GM18951 (cell line): ENCODE data around the gene TRIM44.

Experiments
- POLR2A ChIP-seq: IDR thresholded peaks from 4 replicates; pipeline ENCODE4 v1.6.1; 2011; ENCODE audit warnings: mild to moderate bottlenecking; ENCODE audit not compliant: insufficient read length, insufficient read depth; ENCODE audit errors: extremely low read depth
- in situ Hi-C: fragments of 300-500 bp; cut with MboI; formaldehyde crosslinking; loops from one replicate; pipeline ENCODE4 v1.12.0; 2022; ENCODE audit warnings: low sequenced_read_pairs, mixed read lengths, inconsistent platforms; ENCODE audit not compliant: unreplicated experiment

Gene TRIM44

DNA sequence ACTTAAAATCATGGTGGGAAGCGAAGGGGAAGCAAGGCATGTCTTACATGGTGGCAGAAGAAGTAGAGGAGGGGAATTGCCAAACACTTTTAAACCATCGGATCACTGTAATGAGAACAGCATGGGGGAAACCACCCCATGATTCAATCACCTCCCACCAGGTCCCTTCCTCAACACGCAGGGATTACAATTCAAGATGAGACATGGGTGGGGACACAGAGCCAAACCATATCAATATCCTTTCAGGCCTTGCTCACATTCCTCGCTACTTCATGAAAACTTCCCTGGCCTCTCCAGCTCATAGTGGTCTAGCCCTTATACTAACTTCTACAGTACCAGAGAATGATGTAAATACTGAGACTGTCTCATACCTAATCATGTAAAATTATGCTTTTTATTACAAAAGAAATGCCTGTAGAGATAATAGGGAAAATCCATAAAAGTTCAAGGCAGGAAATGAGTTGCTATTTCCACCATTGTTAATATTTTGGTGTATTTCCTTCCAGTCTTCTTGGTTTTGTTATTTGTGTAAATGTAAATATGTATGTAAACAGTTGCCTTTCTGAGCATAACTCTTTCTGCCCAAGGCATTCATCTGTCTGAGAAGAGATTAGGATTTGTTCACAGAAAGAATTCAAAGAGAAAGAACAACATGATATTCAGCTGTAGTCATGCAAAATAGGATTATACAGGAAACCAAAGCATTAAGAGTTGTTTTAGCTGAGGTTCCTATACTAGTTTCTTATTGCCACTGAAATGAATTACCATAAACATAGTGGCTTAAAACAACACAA, 177.0 kb downstream of the TRIM44 start:
- TF ChIP-seq POLR2A = no peak
- in situ Hi-C loops = no loop called here

- in situ Hi-C loops = no loop called here
- no peak for TF ChIP-seq POLR2A
These were observed 179.2 kb downstream of the TRIM44 start for GRCh38 chr11:35841733-35842132.

- in situ Hi-C loops = no loop called here
These were observed 180.4 kb downstream of the TRIM44 start for GRCh38 chr11:35842958-35843357.

GRCh38 chr11:35844579-35844978, 182.0 kb downstream of the TRIM44 start:
- no peak for TF ChIP-seq POLR2A
- in situ Hi-C loops = no loop called here

More at GRCh38 chr11:35842958-35843357, 180.4 kb downstream of the TRIM44 start:
- TF ChIP-seq POLR2A = no peak

DNA sequence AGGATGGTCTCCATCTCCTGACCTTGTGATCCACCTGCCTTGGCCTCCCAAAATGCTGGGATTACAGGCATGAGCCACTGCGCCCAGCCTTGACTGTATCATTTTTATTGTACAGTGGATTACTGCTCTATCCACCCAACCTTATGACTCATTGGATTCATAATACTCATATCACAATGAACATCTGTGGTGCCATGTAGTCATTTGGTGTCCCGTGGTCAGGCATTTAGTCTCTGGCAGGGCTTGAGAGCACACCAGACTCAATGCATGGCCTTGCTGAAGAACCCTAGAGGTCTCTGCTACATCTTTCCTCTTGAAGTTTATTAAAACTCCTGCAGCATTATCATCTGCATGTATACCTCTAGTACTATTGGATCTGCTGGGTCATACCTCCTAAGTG, 183.3 kb downstream of the TRIM44 start:
- no peak for TF ChIP-seq POLR2A
- in situ Hi-C loops = no loop called here

- in situ Hi-C loops = no loop called here
- TF ChIP-seq POLR2A = no peak
These were observed 184.3 kb downstream of the TRIM44 start for GRCh38 chr11:35846874-35847273.

DNA sequence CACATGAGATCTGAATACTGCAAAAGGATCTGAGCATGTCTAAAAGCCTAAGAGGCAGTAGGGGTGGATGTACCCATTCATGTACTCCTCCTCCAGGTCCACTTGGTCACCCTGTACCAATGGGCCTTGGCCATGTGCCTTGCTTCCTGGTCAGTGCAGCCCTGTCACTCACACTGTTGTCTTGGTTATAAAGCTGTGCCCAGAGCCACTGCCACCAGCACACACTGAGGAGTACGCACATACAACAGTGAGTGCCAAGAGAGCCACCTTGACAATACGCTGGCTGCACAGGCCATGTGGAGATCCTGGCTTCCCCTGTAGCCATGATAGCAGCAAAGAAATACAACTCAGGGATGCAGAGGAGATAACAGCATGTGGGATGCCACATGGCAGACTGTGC, 184.9 kb downstream of the TRIM44 start:
- in situ Hi-C loops = no loop called here
- no peak for TF ChIP-seq POLR2A

DNA sequence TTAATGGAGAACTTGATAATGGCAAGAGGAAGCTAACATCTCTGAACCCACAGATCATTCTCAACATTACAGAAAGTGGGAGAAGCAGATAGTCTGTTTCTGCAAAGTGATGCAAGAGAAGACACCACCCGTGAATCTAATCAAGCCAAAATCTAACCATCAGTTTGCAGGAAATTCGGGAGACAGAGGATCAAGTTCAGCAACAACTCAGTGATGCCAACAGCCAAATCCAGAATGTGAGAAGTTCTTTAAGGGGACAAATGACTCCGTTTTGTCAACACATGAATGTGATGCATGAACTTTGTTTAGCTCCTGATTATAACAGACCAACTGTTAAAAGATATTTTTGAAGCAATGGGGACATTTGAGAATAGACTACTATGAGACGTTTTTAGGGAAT, 186.0 kb downstream of the TRIM44 start:
- in situ Hi-C loops = no loop called here
- TF ChIP-seq POLR2A = no peak

DNA sequence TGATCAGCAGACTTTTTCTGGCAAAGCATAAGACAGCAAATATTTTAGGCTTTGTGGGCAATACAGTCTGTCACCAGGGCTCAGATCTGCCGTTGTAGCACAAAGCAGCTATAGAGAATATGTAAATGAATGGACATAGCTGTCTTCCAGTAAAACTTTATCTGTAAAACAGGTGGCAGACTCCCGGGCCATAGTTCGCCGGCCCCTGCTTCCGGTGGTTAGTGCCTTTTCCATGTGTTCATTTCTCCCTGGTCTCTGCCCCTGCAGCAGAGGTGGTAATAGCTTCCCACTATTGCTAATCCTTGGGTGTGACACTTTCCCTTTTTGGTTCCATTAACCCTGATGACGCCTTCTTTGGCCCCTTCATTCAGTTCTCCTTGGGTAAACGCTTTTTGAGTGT, 187.6 kb downstream of the TRIM44 start:
- TF ChIP-seq POLR2A = no peak
- in situ Hi-C loops = no loop called here

DNA sequence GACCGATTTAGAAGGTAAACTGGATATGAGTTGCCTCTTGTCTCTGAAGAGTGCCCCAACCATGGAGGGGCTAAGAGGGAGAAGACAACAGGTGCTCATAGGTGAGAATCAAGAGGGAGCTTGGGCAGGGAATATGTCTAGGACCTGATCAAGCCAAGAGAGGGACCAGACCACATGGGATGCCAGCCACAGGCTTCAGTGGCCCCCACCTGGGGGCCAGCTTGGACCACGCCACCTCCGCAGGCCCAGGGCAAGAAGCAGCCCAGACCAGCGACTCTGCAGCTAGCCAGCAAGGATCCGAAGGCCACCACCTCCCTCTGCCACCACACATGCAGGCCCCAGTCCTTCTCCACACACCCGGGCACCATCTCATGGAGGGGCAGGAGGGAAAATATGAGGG, 188.8 kb downstream of the TRIM44 start:
- TF ChIP-seq POLR2A = no peak
- in situ Hi-C loops = no loop called here

DNA sequence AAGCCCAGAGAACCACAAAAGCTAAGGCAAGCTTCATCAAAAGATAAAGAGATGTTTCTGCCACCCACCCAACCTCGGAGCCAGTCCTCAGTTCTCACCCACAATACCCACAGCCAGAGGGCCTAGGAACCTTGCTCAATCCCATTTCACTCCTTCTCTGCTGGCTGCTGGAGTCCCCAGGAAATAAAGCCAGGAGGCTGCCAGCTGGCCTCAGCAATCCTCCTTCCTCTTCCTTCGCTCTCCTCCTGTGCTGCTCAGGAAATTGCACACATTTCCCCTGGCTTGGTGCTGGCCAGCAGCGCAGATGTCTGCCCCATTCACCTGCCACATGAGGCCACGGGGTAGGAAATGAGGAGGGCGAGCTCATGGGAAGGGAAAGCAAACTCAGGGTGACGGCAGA, 189.5 kb downstream of the TRIM44 start:
- TF ChIP-seq POLR2A = no peak
- in situ Hi-C loops = no loop called here

DNA sequence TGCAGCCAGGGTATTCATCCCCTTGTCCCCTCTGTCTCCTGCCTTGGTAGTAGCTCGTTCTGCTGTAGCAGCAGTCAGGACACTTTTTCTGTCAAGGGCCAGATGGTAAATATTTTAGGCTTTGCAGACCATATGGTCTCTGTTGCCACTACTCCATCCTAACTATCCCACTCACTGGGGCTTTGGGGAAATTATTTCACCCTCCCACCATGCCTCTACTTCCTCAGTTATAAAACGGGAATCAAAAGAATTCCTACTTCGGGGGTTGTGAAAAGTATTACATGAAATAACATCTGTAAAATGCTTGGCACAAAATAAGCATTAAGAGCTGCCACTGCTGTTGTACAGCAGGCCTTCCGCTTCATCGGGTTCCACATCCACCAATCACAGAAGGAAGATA, 191.4 kb downstream of the TRIM44 start:
- in situ Hi-C loops = no loop called here
- no peak for TF ChIP-seq POLR2A

- in situ Hi-C loops = no loop called here
- TF ChIP-seq POLR2A = no peak
These were observed 193.1 kb downstream of the TRIM44 start for GRCh38 chr11:35855671-35856070.

- in situ Hi-C loops = no loop called here
- TF ChIP-seq POLR2A = no peak
These were observed 193.7 kb downstream of the TRIM44 start for GRCh38 chr11:35856259-35856658.
